Astrocyte (in vitro differentiated cells and primary cell): Measurements from ENCODE around the gene ABCA5. TPM values are rescaled to one million over a fixed set of nuclear protein-coding genes. Genes with fewer than 3 reads are reported as not detected.

Source experiments
- DNase-seq: peaks from one replicate; pipeline ENCODE4 v3.0.0-alpha.2; 2010; ENCODE audit warnings: low read depth
- FAIRE-seq: peaks from 2 replicates; lab custom pipeline; 2011; peaks lifted over from hg19 to GRCh38; lab: Jason Lieb, UNC
- H2AFZ ChIP-seq: 2 replicates; pipeline ENCODE4 v1.6.0; 2012; ENCODE audit warnings: low read depth, low read length, inconsistent platforms
- H3K27ac ChIP-seq: 2 replicates; pipeline ENCODE4 v1.5.1; 2011; ENCODE audit warnings: low read depth, low read length, inconsistent platforms
- H3K27me3 ChIP-seq: 2 replicates; pipeline ENCODE4 v1.6.0; 2011; ENCODE audit warnings: low read length, inconsistent platforms; ENCODE audit not compliant: insufficient read depth
- H3K36me3 ChIP-seq: 2 replicates; pipeline ENCODE4 v1.5.1; 2011; ENCODE audit warnings: low read length, inconsistent platforms; ENCODE audit not compliant: insufficient read depth
- H3K4me1 ChIP-seq: 2 replicates; pipeline ENCODE4 v1.5.1; 2011; ENCODE audit warnings: low read length, inconsistent platforms; ENCODE audit not compliant: insufficient read depth
- H3K4me2 ChIP-seq: 2 replicates; pipeline ENCODE4 v1.6.0; 2012; ENCODE audit warnings: low read length, inconsistent platforms
- H3K4me3 ChIP-seq: 2 replicates; pipeline ENCODE4 v1.5.1; 2011; ENCODE audit warnings: low read depth, mild to moderate bottlenecking, low read length, inconsistent platforms; ENCODE audit not compliant: insufficient read depth
- H3K79me2 ChIP-seq: 2 replicates; pipeline ENCODE4 v1.6.0; 2012; ENCODE audit warnings: mild to moderate bottlenecking, low read length, inconsistent platforms; ENCODE audit not compliant: insufficient read depth
- H3K9ac ChIP-seq: 2 replicates; pipeline ENCODE4 v1.6.0; 2012; ENCODE audit warnings: mild to moderate bottlenecking, low read length, inconsistent platforms
- H3K9me3 ChIP-seq: 2 replicates; pipeline ENCODE4 v1.5.1; 2012; ENCODE audit warnings: low read depth, mild to moderate bottlenecking, low read length, inconsistent platforms; ENCODE audit not compliant: insufficient read depth
- H4K20me1 ChIP-seq: 2 replicates; pipeline ENCODE4 v1.6.0; 2012; ENCODE audit warnings: low read length, inconsistent platforms; ENCODE audit not compliant: insufficient read depth
- H3K27ac Mint-ChIP-seq: one replicate; pipeline ENCODE4 v1.8.0; 2021; ENCODE audit warnings: mild to moderate bottlenecking, mixed read lengths; ENCODE audit not compliant: unreplicated experiment
- H3K27me3 Mint-ChIP-seq: one replicate; pipeline ENCODE4 v1.8.0; 2021; ENCODE audit warnings: low read depth, mixed read lengths; ENCODE audit not compliant: unreplicated experiment
- H3K36me3 Mint-ChIP-seq: one replicate; pipeline ENCODE4 v1.8.0; 2021; ENCODE audit warnings: low read depth, mixed read lengths; ENCODE audit not compliant: unreplicated experiment
- H3K4me1 Mint-ChIP-seq: one replicate; pipeline ENCODE4 v1.8.0; 2021; ENCODE audit warnings: low read depth, mixed read lengths; ENCODE audit not compliant: unreplicated experiment
- H3K4me3 Mint-ChIP-seq: one replicate; pipeline ENCODE4 v1.8.0; 2021; ENCODE audit warnings: mild to moderate bottlenecking, moderate library complexity, mixed read lengths; ENCODE audit not compliant: unreplicated experiment
- H3K9me3 Mint-ChIP-seq: one replicate; pipeline ENCODE4 v1.8.0; 2021; ENCODE audit warnings: mild to moderate bottlenecking, mixed read lengths; ENCODE audit not compliant: unreplicated experiment
- CTCF ChIP-seq: IDR thresholded peaks from 2 replicates; pipeline ENCODE4 v1.5.1; 2011; ENCODE audit warnings: low read depth, mild to moderate bottlenecking, inconsistent platforms, low read length, moderate library complexity; ENCODE audit not compliant: insufficient read depth
- EZH2 ChIP-seq: IDR thresholded peaks from 2 replicates; pipeline ENCODE4 v1.6.1; 2012; ENCODE audit warnings: mild to moderate bottlenecking, low read length, inconsistent platforms; ENCODE audit not compliant: insufficient read depth
- total RNA-seq: library from RNA; stranded (reverse); gene quantifications from 2 replicates; pipeline ENCODE4 v1.2.1, GENCODE V29; 2021

The ABCA5 gene
- total RNA-seq, 1 donor from 2014 or later: 2.6 TPM

GRCh38 chr17:69267219-69267618, 59.7 kb downstream of the ABCA5 start:
- Histone ChIP-seq H3K9me3 (no peaks in the 10 kb centered on the region), H3K27ac (no peak overlapping the region), H3K27me3 (no peaks in the 10 kb centered on the region), H2AFZ (no peak overlapping the region), H3K4me1 (no peaks in the 10 kb centered on the region), H3K4me2 (no peak overlapping the region), H3K9ac (no peak overlapping the region), H4K20me1 (no peaks in the 10 kb centered on the region), H3K36me3 (no peaks in the 10 kb centered on the region), H3K79me2 (no peaks in the 10 kb centered on the region), H3K4me3 (no peak overlapping the region)
- H3K27ac Mint-ChIP-seq: no peak overlapping the region
- H3K27me3 Mint-ChIP-seq: no peaks in the 10 kb centered on the region
- H3K4me1 Mint-ChIP-seq: peaks cover 8% of the 10 kb centered on the region
- H3K4me3 Mint-ChIP-seq: no peak overlapping the region
- TF ChIP-seq CTCF (no peak), EZH2 (no peak)
- FAIRE-seq: no peak
- no peak for DNase-seq
- H3K36me3 Mint-ChIP-seq: no peaks in the 10 kb centered on the region
- H3K9me3 Mint-ChIP-seq: no peaks in the 10 kb centered on the region

- no peaks in the 10 kb centered on the region for H3K9me3 Mint-ChIP-seq
- Histone ChIP-seq H3K36me3 (no peaks in the 10 kb centered on the region), H4K20me1 (no peaks in the 10 kb centered on the region), H3K4me2 (no peak overlapping the region), H3K4me1 (no peaks in the 10 kb centered on the region), H3K27me3 (no peaks in the 10 kb centered on the region), H3K9ac (no peak overlapping the region), H3K9me3 (no peaks in the 10 kb centered on the region), H3K27ac (no peak overlapping the region), H2AFZ (no peak overlapping the region), H3K4me3 (no peak overlapping the region), H3K79me2 (no peaks in the 10 kb centered on the region)
- peaks cover 8% of the 10 kb centered on the region for H3K4me1 Mint-ChIP-seq
- no peak overlapping the region for H3K4me3 Mint-ChIP-seq
- no peak for FAIRE-seq
- TF ChIP-seq CTCF: no peak
- TF ChIP-seq EZH2: no peak
- no peak for DNase-seq
- no peak overlapping the region for H3K27ac Mint-ChIP-seq
- H3K36me3 Mint-ChIP-seq: no peaks in the 10 kb centered on the region
- no peaks in the 10 kb centered on the region for H3K27me3 Mint-ChIP-seq
These were observed 61.1 kb downstream of the ABCA5 start for GRCh38 chr17:69265873-69266272.

- H2AFZ ChIP-seq: no peak overlapping the region
- Mint-ChIP-seq H3K36me3 (no peaks in the 10 kb centered on the region), H3K9me3 (no peaks in the 10 kb centered on the region), H3K27ac (no peak overlapping the region), H3K4me3 (no peak overlapping the region), H3K27me3 (no peaks in the 10 kb centered on the region), H3K4me1 (no peaks in the 10 kb centered on the region)
- H3K27me3 ChIP-seq: no peaks in the 10 kb centered on the region
- no peaks in the 10 kb centered on the region for H4K20me1 ChIP-seq
- DNase-seq (no peak), FAIRE-seq (no peak)
- no peaks in the 10 kb centered on the region for H3K36me3 ChIP-seq
- no peak overlapping the region for H3K4me3 ChIP-seq
- no peaks in the 10 kb centered on the region for H3K79me2 ChIP-seq
- no peak overlapping the region for H3K9ac ChIP-seq
- H3K9me3 ChIP-seq: no peaks in the 10 kb centered on the region
- H3K4me1 ChIP-seq: peaks cover 4% of the 10 kb centered on the region
- TF ChIP-seq CTCF: no peak
- no peak for TF ChIP-seq EZH2
- no peak overlapping the region for H3K27ac ChIP-seq
- no peak overlapping the region for H3K4me2 ChIP-seq
These were observed 72.7 kb downstream of the ABCA5 start for GRCh38 chr17:69254187-69254586.
